Heart left ventricle (tissue), 13 donors: ENCODE measurements around the gene TBC1D7.

ENCODE experiments used
- POLR2A ChIP-seq, 2 donors: fragments of 450-650 bp; IDR thresholded peaks; one replicate each; pipeline ENCODE4 v1.6.1; 2017; ENCODE audit warnings: antibody characterized with exemption in 2 of 2, mild to moderate bottlenecking in 2 of 2, moderate library complexity in 2 of 2
- TF ChIP-seq, protein P1 (sequence below), 12 donors: fragments of 200-600 bp; sonication (generic) in 4 of 12; IDR thresholded peaks; one replicate each; pipeline versions ENCODE4 v1.5.0 to v1.8.0; 2018 to 2022; ENCODE audit warnings: antibody characterized with exemption in 12 of 12, mild to moderate bottlenecking in 5 of 12
- donor health status: ischemic (EF 13 %, LVEDD 7.1; RV severe dilation, severe dysfunction).
- donor health status: DM: no; HTN: yes; CAD: no.
- donor health status: DM: no; HTN: no; CAD: no.
- donor health status: ischemic (EF 25% LVEDD 6.9; RV normal size, moderate dysfunction).
- donor health status: ischemic (EF 25% LVEDD 5.7; RV mildly dilated, moderate dysfunction).
- donor health status: ischemic (EF 35%, LVEDD 5.7; RV mildly dilated, moderate dysfunction).
- donor health status: nonischemic (EF 11% LVEDD 7.7; RV severe dilation, severe dysfunction).
- donor health status: DM: yes; HTN: yes; CAD: no.
- donor health status: PGD.
- donor health status: ischemic (EF 29% LVEDD 5.4; RV normal size, mild dysfunction).
- donor health status: nonischemic (EF 23%, LVEDD 6.1; RV moderate dilation, normal function).

DNA sequence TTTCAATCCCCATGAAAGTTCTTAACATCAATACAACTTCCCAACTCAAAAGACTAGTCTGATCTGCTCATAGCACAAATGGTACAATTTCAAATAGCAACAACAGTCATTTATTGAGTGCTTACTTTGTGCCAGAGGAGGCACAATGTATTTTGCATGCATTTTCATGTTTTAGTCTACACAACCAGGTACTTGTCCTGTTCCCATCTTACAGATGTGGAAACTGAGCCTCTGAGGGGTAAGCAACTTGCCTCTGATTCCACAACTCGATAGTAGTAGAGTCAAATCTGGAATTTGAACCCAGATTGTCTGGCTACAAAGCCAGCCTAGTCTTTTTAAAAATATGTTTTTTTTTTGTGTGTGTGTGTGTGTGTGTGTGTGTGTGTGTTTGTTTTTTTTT, 45.6 kb upstream of the TBC1D7 start:
- TF ChIP-seq, protein P1, sequence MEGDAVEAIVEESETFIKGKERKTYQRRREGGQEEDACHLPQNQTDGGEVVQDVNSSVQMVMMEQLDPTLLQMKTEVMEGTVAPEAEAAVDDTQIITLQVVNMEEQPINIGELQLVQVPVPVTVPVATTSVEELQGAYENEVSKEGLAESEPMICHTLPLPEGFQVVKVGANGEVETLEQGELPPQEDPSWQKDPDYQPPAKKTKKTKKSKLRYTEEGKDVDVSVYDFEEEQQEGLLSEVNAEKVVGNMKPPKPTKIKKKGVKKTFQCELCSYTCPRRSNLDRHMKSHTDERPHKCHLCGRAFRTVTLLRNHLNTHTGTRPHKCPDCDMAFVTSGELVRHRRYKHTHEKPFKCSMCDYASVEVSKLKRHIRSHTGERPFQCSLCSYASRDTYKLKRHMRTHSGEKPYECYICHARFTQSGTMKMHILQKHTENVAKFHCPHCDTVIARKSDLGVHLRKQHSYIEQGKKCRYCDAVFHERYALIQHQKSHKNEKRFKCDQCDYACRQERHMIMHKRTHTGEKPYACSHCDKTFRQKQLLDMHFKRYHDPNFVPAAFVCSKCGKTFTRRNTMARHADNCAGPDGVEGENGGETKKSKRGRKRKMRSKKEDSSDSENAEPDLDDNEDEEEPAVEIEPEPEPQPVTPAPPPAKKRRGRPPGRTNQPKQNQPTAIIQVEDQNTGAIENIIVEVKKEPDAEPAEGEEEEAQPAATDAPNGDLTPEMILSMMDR (IDR thresholded peaks at IDR 0.05), result no peak
- no peak for TF ChIP-seq POLR2A (IDR thresholded peaks at IDR 0.05)
